Ascending aorta (tissue), 2 donors: Measurements from ENCODE around the gene C16orf54. TPM values are rescaled to one million over a fixed set of nuclear protein-coding genes. Genes with fewer than 3 reads are reported as not detected.
"Not testable (repeated sequence)": the region's sequence is repeated elsewhere in the genome, so short reads cannot be mapped to it uniquely, and the experiment has no call there.

Source experiments
- DNase-seq, 2 donors: peaks; one replicate each; pipeline ENCODE4 v3.0.0-alpha.2; 2019; ENCODE audit warnings: low spot score in 2 of 2
- H3K27ac ChIP-seq, 2 donors: fragments of 200-600 bp; sonication (generic); one replicate each; pipeline ENCODE4 v1.5.1; 2016 to 2017; ENCODE audit warnings: mild to moderate bottlenecking in 1 of 2
- H3K27me3 ChIP-seq: fragments of 200-600 bp; sonication (generic); one replicate; pipeline ENCODE4 v1.5.1; 2017
- H3K36me3 ChIP-seq, 2 donors: fragments of 200-600 bp; sonication (generic); one replicate each; pipeline ENCODE4 v1.5.1; 2016
- H3K4me1 ChIP-seq, 2 donors: fragments of 200-600 bp; sonication (generic); one replicate each; pipeline ENCODE4 v1.5.1; 2016 to 2017; ENCODE audit warnings: mild to moderate bottlenecking in 1 of 2
- H3K4me3 ChIP-seq, 2 donors: fragments of 200-600 bp; sonication (generic); one replicate each; pipeline ENCODE4 v1.5.1; 2016 to 2017; ENCODE audit warnings: mild to moderate bottlenecking in 1 of 2
- H3K9me3 ChIP-seq, 2 donors: fragments of 200-600 bp; sonication (generic); one replicate each; pipeline ENCODE4 v1.5.1; 2016
- CTCF ChIP-seq, 3 experiments: fragments of 200-600 bp in 2 of 3; fragments of 450-650 bp in 1 of 3; sonication (generic) in 2 of 3; IDR thresholded peaks; one replicate each; pipeline ENCODE4 v1.5.1; 2016 to 2019; ENCODE audit warnings: antibody characterized with exemption in 3 of 3, mild to moderate bottlenecking in 1 of 3, moderate library complexity in 1 of 3
- intact Hi-C: fragments of 100-400 bp; cut with DNase I; formaldehyde crosslinking; loops from one replicate; pipeline ENCODE4 v1.15.1; 2023
- total RNA-seq: library from RNA; depleted of rRNA; stranded (reverse); fragments of >200 nt; gene quantifications from one replicate; pipeline ENCODE4 v1.1.0, GENCODE V29; 2016

The C16orf54 gene
- total RNA-seq, 1 donor from 2014 or later: 0.21 TPM

- no peak for DNase-seq
- intact Hi-C loops: no loop called here
- no peak for TF ChIP-seq CTCF (IDR thresholded peaks at IDR 0.05)
- H3K36me3 ChIP-seq: no peaks in the 10 kb centered on the region
- no peak overlapping the region for H3K4me3 ChIP-seq
- H3K27me3 ChIP-seq: no peaks in the 10 kb centered on the region
- H3K4me1 ChIP-seq: no peaks in the 10 kb centered on the region
- no peaks in the 10 kb centered on the region for H3K9me3 ChIP-seq
- no peak overlapping the region for H3K27ac ChIP-seq
Observed at GRCh38 chr16:29743475-29743826, 2.3 kb downstream of the C16orf54 start.

- no peaks in the 10 kb centered on the region for H3K27me3 ChIP-seq
- H3K4me1 ChIP-seq: no peaks in the 10 kb centered on the region
- no peak overlapping the region for H3K4me3 ChIP-seq
- H3K9me3 ChIP-seq: no peaks in the 10 kb centered on the region
- no peak overlapping the region for H3K27ac ChIP-seq
- no peak for DNase-seq
- H3K36me3 ChIP-seq: no peaks in the 10 kb centered on the region
- TF ChIP-seq CTCF (IDR thresholded peaks at IDR 0.05): no peak
- intact Hi-C loops: no loop called here
Observed at GRCh38 chr16:29742683-29743275, 3.0 kb downstream of the C16orf54 start.

- H3K4me1 ChIP-seq, H3K4me3 ChIP-seq, H3K36me3 ChIP-seq, intact Hi-C loops, H3K9me3 ChIP-seq, DNase-seq, H3K27ac ChIP-seq, H3K27me3 ChIP-seq: not testable (repeated sequence)
Observed at GRCh38 chr16:29740630-29741015, 5.2 kb downstream of the C16orf54 start.

- H3K9me3 ChIP-seq, intact Hi-C loops, H3K4me1 ChIP-seq, H3K36me3 ChIP-seq, H3K27ac ChIP-seq, DNase-seq, H3K4me3 ChIP-seq, H3K27me3 ChIP-seq: not testable (repeated sequence)
Observed at GRCh38 chr16:29739927-29740629, 5.7 kb downstream of the C16orf54 start.

GRCh38 chr16:29738514-29738913 lies 7.3 kb downstream of the C16orf54 start:
- Histone ChIP-seq H3K36me3 (no peaks in the 10 kb centered on the region), H3K4me3 (no peak overlapping the region), H3K27me3 (no peaks in the 10 kb centered on the region), H3K9me3 (no peaks in the 10 kb centered on the region), H3K27ac (no peak overlapping the region), H3K4me1 (no peaks in the 10 kb centered on the region)
- TF ChIP-seq CTCF (IDR thresholded peaks at IDR 0.05): no peak
- no peak for DNase-seq
- intact Hi-C loops: no loop called here

- Histone ChIP-seq H3K27ac (no peak overlapping the region), H3K9me3 (no peaks in the 10 kb centered on the region), H3K4me1 (no peaks in the 10 kb centered on the region), H3K27me3 (no peaks in the 10 kb centered on the region), H3K36me3 (no peaks in the 10 kb centered on the region), H3K4me3 (no peak overlapping the region)
- no peak for TF ChIP-seq CTCF (IDR thresholded peaks at IDR 0.05)
- intact Hi-C loops: no loop called here
- no peak for DNase-seq
Observed at GRCh38 chr16:29737713-29738112, 8.1 kb downstream of the C16orf54 start.
